Mucosa of gallbladder (tissue), 1 donor: Measurements from ENCODE around the gene TAF10. TPM values are rescaled to one million over a fixed set of nuclear protein-coding genes. Genes with fewer than 3 reads are reported as not detected.

Experiments used
- DNase-seq: peaks from one replicate; pipeline ENCODE4 v3.0.0-alpha.2; 2020; ENCODE audit warnings: low spot score
- total RNA-seq: library from RNA; stranded (reverse); gene quantifications from one replicate; pipeline ENCODE4 v1.2.1, GENCODE V29; 2021
- donor health status: DM: no; HTN: no; CAD: no.

The TAF10 gene
- total RNA-seq, 1 donor from 2014 or later: 142 TPM

DNA sequence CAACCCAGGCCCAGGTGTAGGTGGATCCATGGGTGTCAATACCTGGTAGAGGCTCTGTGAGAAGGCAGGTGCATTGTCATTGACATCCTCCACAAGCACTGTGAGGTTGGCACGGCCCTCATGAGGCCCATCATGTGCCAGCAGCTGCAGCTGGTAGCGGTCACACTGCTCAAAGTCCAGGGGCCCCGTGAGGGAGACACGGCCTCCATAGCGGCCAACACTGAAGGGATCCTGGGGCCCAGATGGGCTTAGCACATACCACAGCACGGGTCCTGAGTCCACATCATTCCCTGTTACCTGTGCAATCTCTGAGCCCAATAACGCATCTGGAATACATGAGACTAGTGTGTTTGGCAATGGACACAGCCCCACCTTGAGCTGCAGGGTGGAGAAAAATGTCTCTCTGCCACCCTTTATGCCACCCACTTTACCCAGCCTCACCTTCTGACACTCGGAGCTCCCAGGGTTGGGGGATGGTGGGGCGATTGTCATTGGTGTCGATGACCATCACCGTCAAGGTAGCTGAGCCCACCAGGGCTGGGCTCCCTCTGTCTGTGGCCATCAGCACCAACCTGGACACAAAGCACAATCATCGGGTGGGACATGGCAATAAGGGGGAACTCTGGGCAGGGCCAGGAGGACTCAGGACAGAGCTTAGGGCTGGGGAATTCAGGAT is 13.3 kb upstream of the TAF10 start:
- DNase-seq: no peak

DNA sequence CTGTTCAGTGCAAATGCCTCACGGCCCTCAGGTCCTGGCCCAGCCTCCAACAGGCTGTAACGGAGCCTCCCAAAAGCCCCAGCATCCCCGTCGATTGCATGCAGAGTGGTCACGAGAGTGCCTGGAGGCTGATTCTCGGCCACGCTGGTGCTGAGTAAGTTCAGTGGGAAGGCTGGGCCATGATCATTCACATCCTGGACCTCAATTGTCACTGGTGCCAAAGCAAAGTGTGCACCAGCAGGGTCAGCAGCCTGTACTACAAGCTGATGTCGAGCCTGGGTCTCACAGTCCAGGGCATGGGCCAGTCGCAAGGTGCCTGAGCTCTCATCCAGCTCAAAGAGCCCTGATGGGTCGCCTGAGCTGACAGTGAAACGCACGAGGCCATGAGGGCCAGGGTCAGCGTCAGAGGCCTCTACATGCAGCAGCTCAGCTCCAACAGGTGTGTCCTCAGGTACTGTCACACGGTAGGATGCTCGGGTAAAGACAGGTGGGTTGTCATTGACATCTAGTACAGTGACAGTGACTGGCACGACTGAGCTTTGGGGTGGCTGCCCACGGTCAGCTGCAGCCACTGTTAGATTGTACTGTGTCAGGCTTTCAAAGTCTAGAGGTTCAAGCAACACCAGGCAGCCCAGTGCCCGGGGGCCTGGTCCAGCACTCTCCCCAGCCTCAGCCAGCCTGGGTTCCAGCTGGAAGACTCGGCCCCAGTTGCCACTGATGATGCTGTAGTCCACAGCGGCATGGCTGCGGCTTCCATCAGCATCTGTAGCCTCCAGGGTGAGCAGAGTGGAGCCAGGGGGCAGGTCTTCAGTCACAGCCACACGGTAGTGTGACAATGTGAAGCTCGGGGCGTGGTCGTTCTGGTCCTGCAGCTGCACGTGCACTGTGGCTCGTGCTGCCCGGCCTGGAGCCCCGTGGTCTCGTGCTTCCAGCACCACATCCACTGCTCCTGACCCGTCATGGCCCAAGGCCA is 11.7 kb upstream of the TAF10 start:
- DNase-seq: no peak

DNA sequence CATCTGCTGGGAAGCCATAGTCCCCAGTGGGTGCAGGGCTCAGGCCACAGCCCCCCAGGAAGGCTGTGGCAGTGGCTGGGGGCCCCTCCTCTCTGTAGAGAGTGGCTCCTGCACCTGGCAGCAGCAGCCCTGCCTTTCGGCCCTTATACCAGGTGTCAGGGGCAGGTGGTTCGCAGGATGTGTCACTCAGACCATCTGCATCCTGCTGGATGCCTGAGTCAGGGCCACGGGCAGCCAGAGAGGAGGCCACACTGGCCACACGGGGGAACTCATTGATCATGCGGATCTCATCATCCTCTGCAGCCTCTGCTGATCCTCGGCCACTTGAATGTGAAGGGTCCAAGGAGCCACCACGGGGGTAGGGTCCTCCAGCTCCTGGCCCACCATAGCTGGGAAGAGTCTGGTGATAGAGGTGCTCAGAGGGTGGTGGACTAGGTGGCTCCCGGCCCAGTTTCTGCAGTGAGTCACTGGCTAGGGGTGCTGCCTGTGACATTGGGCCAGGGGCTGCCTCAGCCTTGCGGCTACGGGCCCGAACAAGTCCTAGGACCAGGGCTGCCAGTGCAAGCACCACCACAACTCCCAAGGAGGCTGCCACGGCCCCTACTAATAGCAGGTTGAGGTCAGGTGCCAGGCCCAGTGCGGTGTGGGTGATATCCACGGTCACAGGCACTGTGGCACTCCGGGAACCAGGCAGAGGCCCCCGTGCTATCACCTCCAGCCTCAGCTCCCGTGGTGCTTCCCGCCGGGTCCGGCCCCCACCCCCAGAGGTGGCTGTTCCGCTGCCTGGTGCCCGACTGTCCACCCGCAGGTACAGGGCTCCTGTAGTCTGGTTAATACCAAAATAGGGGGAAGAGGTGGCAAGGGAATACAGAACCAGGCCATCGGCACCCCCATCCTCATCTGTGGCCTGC is 10.5 kb upstream of the TAF10 start:
- DNase-seq: no peak

DNA sequence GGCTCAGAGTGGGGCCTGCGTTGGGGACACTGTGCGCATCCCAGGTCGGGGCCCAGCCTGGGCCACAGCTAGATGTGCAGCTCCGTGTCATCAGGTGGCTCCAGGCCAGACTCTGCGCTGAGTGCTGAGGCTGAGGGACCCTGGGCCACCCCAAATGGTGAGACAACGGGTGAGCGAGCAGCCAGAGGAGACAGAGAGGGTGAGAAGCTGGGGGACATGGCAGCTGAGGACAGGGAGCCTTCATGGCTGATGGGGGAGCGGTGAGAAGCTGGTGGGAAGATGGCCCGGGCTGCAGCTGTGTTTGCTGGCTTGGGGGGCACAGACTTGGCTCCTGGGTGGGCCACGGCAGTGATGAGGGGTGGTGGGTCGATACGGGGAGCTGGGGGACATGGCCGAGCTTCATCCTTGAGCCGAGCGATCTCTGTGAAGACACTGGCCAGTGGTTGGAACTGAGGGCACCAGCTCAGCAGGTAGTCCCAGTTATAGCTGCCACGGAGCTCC is 9.7 kb upstream of the TAF10 start:
- DNase-seq: no peak

DNA sequence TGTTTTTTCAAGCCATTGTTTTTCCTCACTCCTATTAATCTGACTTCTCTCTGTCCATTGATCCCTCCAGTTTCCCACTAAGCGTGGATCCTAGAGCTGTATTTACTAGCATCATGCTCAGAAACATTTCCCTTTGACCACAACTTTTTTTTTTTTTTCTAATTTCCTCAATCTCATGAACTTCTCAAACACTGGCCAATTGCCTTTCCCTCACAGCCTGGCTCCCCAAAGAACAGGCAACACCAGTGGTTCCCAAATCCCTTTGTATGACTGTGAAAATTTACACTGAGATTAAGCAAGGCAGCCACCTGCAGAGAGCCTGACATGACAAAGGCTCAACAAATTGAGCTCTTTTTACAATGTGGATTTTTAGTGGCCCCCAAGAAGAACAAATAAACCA is 8.6 kb upstream of the TAF10 start:
- DNase-seq: no peak

DNA sequence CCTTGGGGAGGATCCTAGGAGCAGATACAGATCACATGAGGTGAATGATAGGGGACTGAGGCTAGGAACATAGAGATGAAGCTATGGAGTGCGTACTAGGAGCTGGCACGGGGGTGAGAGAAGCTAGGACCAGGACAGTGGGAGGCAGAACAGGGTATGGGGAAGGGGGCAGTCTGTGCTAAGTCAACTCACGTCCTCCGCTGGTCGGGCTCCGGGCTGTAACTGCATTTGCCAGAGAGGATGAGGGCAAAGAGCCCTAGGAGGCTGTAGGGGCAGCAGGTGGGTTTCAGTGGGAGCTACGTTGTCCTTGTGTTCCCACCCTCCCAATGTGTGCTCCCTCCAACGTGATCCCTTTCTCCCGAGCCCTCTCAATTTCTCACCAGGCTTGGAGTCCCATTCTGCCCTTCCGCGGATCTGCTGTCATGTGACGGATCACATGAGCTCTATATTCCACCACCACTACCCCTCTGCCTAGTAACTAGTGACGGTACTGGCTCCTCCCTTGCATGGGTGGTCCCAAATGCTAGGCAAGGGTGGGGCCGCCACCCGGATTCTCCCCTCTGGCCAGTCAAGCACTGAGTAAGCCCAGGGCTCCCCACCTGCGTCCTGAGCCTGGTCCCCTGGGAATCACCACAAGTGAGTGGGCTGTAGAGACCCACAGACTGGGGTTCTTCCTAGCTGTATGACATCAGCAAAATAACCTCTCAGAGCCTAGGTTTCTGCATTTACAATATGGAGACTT is 7.2 kb upstream of the TAF10 start, which contains the start of gene TPP1:
TPP1 (minus strand) TSS at position 419 of the 742 bp plus-strand sequence; CDS start at position 397, 22 bp downstream.
- peak; percentile 96 for DNase-seq

DNA sequence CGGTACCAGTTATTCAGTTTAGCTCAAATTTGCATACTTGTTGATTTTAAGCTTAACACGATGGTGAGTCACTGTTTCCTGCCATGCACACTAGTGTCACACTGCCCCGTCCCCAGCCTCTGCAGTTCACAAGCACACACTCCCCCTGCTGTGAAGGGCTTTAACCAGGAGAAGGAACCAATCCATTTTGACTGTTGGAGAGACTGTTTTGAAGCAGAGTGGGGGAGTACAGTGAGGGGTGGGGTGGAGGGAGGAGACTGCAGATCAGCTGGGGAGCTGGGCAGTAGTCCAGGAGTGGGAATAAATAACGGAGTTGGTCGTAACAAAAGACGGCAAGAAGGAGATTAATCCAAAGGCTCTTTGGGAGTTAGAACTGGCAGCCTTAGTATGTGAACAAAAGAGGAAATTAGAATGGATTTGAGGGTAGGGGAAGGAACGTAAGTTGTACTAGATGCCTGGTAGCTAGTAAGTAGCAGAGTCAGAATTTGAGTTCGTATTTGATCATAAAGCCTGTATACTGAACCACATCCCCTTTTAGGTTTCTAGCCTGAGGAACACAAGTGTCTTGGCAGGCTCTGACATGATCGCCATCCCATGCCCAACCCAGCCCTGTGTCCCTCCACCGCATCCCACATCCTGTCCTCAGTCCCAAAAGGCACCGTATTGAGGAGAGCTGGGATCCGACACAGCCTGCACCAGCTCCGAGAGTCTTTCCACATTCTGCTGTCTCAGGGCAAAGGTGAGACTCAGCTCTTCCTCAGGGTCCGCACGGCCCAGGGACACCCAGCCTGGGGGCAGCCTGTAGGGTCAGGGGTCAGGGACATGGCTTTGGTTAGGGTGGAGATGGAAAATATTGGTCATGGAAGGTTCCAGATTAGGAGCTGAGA is 6.3 kb upstream of the TAF10 start:
- DNase-seq: peak; percentile 33

DNA sequence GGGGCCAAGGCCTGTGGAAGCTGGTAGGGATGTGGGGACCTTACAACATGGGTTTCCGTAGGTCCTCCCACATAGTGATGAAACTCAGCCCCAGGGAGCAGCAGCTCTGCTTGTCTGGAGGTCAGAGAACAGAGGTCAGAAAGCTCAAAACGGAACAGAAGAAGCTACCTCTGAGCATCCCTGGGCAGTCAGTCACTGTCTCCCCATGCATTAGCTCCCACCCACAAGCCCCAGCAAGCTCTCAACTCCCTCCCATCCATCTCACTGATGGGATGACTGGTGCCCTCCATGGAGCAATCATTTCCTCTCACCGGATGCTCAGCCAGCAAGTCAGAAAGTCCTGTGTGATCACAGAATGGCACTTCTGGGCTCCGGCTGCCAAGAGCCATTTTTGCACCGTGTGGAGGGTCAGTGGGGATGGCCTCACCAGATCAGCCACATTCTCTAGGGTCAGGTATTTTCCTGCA is 5.3 kb upstream of the TAF10 start:
- no peak for DNase-seq

DNA sequence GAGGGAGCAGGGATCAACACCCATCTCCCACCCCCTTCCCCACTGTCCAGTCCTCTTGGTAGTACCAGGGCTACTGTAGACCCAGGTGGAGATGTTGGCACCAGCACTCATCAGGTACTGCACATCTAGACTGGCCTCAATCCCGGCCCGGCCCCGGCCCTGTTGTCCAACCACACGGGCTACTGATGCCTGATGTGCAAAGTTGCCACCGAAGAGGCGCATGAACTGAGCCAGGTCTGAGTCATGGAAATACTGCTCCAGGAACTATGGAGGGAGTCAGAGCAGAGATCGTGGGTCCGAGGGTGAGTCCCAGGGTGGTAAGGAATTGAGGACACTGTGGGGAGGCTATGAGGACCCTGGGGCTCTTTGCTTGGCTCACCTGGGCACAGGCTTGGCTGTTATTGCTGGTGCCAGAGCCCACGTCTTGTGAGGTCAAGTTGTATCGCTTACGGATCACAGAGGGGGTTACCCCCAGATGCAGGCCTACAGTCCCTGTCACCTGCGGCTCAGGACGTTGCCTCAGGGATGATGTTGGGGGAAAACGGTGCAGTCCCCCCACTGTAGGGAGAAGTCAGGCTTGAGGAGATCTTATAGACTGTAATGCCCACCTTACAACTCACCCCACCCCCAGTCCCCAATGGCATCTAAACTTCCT is 4.7 kb upstream of the TAF10 start:
- DNase-seq: no peak

DNA sequence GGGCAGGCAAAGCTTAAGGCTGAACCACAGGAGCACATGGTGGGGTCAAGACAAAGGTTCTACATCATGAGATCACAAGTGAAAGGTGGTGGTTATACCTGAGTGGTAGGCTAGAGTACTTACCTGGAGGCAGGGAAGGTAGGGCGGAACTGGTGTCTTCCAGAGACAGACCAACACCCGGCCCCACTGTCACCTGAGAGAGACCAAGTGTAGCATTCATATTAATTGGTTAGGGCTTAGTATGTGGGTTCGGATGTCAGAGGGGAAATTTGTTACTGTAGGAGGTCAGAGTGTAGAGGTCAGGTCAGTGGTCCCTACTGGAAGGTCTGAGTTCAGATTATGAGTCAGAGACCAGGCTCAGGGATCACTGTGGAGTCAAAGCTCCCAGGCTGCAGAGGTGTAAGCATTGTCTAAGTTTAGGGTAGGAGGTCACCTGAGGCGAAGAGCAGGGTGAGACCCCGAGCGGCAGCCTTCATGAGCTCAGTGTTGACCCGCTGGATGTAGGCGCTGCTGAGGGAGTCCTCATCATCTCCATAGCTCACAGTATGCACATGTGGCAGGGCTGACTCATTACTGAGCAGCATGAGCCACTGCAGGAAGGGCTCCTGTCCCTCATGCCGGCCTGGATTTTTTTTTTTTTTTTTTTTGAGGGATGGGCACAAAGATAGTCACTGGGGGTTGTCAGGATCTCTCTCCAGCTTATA is 4.0 kb upstream of the TAF10 start:
- DNase-seq: no peak

DNA sequence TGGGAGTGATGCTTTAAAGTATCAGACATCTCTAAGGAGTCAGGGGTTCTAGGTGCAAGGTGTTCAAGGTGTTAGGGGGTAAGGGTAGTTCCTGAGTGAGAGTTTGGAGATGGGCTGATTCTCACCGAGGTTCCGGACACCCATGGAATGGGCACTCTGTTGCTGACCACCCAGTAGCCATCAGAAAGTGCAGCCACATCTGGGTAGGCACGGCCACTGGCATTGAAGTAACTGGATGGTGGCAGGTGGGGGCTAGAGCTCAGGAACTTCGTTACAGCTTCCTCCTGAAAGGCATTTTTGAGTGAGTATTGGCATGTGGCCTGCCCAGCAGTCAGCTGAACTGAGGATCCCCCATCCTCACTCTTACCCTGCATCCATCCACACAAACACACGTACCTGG is 3.0 kb upstream of the TAF10 start:
- no peak for DNase-seq

DNA sequence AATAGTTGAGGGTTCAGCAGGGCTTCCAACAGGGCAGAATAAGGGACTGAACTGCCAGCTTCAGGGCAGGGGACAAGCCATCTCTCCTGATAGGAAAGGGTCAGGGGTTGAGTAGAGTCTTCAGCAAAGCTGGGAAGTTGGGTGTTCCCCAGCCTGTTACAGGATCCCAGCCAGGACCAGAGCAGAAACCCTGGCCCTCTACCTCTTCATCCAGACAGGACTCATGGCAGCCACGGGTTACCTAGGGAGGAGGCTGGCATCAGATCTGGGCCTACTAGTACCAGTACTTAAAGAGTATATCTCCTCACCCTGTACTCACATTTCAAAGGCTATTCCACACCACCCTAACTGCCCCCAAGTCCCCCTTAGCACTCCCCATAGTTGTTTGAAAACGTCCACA is 2.4 kb upstream of the TAF10 start:
- no peak for DNase-seq

DNA sequence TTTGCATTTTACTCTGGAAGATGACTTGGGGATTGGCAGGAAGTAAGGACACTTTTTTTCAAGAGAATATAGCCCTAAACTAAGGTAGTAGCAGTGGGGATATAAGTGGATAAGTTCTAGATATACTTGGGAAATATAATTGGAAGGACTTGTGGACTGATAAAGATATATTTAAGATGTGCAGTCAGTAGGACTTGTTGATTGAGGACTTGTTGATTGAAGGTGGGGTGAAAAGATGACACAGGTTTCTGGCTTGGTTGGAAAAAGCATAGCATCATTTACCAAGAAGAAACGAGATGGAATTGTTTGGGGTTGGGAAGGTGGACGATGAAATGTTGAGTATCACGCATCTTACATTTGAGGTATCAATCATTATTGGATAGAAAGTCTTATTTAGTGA is 1.5 kb upstream of the TAF10 start:
- DNase-seq: no peak

DNA sequence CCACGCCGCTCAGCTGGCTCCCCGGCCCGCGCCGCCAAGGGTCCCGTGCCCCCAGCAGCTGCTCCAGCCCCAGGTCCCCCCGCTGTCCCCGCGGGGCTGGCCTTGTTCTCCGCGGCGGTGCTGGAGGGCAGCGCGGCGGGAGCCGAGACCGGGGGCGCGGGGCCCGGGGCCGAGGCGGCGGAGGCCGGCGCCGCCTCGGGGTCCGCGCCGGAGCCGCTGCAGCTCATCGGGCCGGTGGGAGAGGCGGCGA is 128 bp downstream of the TAF10 start:
- DNase-seq: no peak

DNA sequence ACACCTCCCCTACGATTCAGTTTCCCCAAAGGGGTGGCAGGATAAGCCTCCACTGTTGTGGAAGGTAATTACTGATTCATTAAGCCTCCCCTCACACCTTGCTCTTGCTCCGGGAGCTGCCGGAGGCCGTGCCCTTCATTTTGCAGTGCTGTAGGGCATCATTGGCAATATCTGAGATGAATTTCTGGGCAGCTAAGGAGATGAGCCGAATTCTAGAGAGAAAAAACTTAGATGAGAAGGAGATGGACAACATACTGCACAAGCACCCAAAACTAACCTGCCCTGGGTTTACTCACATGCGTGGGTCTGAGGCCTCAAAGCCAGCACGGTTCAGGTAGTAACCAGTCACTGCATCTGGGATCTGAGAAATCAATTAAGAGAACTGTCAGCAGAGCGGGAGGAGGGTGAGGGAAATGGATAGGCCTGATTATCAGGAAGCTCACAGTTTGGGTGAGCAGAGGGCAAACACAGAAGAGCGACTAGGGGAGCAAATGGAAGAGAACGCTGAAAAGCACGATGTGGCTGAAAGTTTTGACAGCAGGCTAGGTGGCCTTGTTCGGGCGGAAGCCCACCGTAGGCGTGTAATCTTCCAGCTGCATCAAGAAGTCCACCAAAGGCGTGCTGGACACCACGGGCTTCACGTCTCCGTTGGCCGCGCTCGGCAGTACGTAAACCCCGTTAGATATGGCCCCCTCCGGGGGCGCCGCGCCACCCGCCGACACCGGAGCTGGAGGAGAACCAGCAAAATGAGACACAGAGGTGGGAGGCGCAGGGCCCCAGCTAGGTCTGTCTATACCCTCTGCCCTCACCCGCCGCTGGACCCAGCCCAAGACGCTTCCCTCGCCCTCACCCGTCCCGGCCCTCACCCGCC is 689 bp downstream of the TAF10 start:
- DNase-seq: no peak

DNA sequence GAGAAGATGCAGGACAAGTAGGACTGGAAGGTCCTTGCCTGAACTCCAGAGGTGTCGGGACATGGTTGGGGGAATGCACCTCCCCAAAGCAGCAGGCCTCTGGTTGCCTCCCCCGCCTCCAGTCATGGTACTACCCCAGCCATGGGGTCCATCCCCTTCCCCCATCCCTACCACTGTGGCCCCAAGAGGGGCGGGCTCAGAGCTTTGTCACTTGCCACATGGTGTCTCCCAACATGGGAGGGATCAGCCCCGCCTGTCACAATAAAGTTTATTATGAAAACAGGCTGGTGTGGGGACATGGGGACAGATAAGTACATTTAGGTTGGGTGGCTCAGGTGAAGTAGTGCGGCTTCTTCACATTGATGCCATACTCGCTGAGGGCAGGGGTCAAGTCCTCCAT is 1.4 kb downstream of the TAF10 start:
- DNase-seq: no peak

DNA sequence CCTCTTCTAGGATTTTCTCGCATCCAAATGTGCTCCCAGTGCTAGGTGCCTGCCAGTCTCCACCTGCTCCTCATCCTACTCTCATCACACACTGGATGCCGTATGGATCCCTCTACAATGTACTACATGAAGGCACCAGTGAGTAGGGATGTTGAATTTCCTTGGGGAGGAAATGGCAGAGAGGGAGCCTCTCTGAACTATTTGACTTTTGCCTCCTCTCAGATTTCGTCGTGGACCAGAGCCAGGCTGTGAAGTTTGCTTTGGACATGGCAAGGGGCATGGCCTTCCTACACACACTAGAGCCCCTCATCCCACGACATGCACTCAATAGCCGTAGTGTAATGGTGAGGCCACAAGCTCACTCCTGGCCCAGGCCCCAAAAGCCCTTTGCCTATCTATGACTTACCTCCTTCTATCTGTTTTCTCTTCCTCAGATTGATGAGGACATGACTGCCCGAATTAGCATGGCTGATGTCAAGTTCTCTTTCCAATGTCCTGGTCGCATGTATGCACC is 2.5 kb downstream of the TAF10 start:
- DNase-seq: no peak
